HG02678 (cell line): Measurements from ENCODE around the gene BTK.

Experiments used
- ATAC-seq: cut with Tn5 transposase; IDR thresholded peaks from one replicate; pipeline ENCODE4 v1.9.1; 2021; ENCODE audit warnings: mild to moderate bottlenecking, moderate library complexity; ENCODE audit not compliant: unreplicated experiment

Gene BTK

DNA sequence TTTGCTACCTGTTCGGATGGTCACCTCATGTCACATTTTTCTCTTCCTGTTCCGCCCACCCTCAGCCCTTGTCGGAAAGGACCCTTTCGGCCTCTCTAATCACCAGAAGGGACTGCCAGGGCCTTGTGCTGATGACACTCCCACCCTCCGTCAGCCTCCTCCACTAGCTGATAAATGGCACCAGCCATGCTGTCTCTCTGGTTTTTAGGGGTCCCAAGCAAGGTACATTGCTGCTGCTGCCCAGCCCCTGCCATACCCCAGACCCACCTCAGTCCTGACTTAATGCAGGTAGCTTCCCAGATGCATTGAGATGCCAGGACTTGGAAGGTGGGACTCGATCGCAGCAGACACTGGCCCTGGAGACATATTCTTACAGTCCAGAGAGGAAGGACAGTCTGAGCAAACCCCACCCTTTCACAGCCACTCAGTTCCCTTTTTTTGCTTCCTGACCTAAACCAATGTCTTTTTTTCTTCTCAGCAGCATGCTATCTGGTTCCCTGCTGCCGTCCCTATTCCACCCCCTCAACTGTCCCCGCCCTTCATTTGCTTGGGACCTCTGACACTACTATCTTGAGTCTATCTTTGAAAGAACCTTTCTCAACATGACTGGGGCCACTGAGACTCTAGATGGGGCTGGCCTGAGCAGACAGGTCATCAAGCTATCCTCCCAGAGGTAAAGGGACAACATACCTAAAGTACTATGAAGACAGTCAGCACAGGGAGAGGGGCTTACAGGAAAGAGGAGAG, at the start of gene BTK:
TSS of gene BTK (minus strand) at position 397 of the 747 bp plus-strand sequence. CDS start 10,907 bp downstream, outside the sequence.
- peak; percentile 63 for ATAC-seq

DNA sequence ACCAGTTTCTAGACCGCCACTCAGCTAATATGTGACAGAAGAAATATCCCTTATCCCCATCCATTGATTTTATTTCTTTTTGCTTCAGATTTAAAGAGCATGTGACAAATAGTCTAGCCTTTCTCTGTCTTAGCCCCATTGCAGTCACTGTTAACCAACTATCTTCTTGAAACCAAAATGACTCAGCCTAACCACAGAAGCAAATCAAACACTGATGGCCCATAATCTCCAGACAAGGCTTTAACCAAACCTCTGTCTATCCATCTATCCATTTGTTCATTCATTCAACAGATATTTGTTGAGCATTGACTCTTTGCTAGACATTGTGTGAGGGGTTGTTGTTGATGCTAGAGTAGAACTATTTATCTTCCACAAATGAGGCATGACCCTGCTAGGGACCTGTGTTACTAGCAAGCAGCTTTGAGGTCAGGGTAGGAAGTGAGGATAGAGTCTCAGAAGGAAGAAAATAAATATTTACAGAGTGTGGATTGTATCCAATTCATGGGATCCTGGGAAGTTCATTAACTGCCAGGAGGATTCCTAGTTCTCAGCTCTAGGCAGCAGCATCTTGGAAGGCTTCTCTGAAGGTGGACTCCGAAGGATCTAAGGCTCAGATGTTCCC, 44.6 kb upstream of the BTK start:
- peak; percentile 91 for ATAC-seq

DNA sequence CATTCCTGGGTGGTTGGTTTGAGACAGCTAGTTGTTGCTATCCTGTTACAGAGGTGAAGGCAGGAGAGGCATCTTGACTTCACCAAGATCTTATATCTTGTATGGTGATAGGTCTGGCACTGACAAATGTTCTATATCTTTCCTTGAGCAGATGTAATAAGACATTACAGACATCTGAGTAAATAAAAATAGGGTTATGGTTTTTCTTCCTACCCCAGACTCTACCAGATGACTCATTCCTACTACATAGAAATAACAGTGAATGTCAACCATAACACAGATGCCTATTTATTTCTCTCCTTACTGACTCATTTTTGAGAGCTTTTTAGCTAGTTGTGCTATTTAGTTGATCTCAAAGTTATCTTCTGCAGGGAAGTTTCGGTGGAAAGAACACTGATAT, 43.9 kb upstream of the BTK start:
- ATAC-seq = peak; percentile 40

DNA sequence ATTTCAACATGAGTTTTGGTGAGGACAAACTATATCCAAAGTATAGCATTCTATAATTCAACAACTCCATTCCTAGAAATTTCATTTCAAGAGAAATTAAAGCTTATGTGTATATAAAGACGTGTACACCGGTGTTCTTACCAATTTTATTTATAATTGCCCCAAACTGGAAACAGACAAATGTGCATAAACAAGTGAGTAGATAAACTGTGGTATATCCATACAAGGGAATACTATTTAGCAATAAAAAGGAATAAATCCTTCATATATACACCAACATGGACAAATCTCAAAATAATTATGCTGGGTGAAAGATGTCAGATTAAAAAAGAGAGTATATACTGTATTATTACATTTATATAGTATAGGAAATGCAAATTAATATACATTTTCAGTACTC, 42.0 kb upstream of the BTK start:
- ATAC-seq = no peak

DNA sequence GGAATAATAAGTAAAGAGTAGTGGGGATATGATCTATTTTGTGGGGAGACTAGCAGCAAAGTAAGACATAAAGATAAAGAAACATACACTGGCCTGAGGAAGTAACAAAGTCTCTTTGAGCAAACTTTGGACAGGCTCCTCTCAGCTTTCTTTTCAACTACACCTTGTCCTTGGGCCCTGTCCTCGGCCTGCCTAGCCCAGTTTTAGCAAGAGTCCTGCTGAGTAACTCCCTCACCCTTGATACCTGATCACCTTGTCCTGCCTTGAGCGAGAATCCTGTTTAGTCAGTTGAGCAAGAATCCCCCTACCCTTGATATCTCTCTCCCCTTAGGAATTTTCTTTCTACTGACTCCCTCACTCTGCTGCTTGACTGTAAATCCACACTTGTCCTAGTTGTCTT, 33.5 kb upstream of the BTK start:
- ATAC-seq = no peak

DNA sequence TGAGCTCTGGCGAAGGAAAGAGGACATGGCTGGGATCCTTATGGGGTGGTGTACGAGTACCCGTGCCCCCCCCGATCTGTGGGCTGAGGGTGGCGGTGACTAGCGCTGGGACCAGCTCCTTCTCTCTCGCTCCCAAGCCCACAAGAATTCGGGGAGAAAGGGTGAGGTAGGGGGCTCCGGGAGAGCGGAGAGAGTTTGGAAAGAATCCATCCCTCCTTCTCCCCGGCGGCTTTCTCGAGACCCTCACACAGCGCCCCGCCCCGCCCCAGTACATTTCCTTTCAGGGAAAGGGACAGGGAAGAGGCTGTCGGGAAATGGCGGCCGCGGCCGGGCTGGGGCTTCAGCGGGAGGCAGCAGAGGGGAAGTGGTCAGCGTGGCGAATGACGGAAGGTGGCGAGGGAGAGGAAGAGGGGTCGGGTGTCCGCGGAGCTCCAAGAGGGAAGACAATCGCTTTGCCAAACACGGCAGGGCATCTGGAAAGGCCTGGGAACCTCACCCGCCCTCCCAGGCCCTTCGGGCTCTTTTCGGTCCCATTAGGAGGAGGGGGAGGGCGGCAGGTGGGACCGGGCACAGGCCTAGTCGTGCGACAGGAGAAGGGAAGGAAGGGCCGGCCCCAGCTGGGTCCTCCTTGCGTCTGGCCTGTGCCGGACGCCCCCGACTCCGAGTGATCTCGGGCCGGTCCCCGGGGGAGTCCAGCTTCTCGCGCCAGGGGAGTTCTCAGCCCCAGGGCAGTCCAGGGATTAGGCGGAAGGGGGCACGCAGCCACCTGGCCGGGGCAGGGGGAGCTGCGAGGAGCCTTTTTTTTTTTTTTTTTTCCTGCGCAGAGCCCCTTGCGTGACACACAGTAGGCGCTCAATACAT, 32.2 kb upstream of the BTK start:
- peak; percentile 60 for ATAC-seq

DNA sequence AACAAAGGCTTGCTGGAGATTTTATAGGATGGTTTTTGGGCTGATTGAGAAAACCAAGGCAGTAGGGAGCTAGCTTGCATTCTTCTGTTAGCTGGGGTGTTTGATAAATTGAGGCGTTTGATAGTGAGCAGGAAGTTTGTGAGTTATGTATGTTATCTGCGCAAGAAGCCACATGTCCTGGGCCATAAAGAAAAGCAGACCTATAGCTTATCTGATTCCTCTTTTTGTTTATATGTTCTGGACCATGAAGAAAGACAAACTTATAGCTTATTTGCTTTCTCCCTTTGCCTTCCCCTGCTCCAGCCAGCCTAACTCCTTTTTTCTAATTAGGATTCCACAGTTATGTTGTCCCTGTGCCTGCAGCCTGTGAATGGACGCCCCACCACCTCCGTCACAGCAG, 31.2 kb upstream of the BTK start:
- no peak for ATAC-seq

DNA sequence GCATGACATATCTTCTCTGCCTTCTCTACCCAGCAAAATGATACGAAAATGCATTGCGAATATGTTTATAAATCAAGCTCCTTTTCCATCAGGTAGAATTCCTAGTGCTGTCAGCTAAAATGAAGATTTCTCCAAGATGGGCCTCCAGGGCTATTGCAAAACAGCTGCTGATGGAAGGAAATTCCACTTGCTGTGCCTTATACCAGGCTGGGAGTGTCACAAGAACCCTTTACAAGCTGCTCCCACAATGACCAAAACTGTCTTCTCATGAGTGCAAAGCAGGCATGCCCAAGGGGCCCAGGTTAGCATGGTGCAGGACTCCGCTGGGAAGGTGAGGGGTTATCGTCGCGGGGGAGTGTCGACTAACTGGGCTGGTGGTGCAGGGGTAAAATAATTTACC, 30.7 kb upstream of the BTK start:
- ATAC-seq = no peak

DNA sequence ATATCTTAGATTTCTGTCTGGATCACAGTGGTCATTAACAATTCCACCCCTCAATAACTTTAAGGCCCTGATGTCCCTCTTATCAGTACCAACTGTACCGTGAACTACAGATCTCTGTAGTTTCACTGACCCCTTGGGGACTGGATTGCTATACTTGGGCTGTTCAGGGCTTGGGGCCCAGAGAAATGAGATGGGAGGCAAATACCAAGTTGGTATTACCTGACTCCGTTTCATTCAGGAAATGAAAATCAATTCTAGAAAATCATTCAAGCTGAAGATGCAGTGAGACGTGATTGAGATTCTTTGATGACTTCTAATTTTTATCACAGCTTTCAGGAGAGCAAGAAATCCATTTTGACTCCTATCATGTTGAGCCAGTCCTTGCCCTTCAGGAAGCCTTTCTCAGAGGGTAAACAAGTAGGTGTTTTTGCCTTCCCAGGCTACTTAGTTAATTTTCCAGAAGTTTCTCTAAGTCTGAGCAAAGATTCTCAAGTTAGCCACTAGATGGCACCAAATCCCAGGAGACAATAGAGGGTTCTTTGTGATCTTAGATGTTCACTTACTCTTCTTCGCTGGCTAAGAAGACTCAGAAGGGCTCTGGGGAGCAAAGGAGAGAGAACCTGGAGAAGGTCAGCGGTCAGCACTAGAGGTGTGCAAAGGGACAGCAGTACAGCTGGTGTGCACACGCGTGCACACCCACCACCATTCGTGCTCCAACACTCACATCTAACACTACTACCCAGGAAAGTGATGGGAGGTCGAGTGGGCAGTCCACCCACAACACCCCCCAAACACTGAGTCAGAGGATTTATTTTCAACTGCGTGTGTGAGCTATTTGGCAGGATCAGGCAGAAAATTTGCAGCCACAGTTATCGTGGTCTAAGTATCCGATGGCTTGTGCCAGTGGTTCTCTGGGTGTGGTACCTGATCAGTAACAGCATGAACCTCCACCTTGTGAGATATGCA, 29.5 kb upstream of the BTK start:
- peak; percentile 51 for ATAC-seq

DNA sequence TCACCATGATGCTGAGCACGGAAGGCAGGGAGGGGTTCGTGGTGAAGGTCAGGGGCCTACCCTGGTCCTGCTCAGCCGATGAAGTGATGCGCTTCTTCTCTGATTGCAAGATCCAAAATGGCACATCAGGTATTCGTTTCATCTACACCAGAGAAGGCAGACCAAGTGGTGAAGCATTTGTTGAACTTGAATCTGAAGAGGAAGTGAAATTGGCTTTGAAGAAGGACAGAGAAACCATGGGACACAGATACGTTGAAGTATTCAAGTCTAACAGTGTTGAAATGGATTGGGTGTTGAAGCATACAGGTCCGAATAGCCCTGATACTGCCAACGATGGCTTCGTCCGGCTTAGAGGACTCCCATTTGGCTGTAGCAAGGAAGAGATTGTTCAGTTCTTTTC, 26.0 kb upstream of the BTK start:
- ATAC-seq = no peak

DNA sequence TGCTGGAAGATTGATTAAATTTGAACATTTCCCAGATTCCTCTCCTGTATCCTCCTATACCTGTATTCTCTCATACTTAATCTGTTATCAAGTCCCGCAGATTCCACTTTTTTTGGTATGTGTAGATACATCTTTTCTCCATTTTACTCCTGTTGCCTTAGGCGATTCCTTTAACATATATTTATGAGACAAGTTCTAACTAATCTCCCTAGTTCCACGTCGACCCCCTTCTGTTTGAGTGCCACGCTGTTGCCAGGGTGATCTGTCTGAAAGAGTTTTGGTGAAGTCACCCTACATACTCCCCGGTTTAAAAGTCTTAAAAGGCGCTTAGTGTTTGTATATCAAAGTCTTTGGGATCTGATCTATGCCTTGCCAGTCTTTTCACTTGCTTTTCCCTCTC, 24.5 kb upstream of the BTK start:
- no peak for ATAC-seq

DNA sequence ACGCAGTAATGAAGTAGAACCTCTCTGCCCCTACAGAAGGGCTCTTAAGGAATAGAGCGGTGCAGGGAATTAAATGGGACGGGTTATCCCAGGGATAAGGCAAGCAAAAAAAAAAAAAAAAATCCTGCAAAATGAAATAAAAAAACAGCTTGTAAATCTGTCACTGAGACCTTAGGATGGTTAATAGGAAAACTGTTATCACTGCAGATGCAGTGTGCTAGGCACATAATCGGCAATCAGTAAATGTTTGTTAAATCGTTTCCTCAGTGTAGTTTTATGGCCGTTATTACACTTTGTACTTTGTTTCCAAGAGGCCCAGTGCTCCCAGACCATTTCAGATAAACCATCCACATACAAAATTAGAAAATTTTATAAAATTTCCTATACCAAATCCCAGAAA, 23.1 kb upstream of the BTK start:
- ATAC-seq = no peak

DNA sequence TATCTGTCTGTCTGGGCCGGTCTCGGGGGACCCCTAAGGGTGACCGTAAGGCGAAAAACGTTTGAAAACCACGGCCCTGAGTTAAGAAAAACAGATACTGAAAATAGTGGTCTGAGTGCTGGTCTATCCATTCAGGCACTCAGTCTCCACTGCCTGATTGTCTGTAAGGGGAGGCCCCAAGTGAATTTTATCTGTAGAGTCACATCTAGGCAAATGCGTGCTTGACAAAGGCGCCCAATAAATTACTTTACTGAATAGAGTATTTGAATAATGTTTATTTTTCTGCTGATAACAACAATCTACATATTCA, 22.5 kb upstream of the BTK start:
- ATAC-seq = peak; percentile 28

DNA sequence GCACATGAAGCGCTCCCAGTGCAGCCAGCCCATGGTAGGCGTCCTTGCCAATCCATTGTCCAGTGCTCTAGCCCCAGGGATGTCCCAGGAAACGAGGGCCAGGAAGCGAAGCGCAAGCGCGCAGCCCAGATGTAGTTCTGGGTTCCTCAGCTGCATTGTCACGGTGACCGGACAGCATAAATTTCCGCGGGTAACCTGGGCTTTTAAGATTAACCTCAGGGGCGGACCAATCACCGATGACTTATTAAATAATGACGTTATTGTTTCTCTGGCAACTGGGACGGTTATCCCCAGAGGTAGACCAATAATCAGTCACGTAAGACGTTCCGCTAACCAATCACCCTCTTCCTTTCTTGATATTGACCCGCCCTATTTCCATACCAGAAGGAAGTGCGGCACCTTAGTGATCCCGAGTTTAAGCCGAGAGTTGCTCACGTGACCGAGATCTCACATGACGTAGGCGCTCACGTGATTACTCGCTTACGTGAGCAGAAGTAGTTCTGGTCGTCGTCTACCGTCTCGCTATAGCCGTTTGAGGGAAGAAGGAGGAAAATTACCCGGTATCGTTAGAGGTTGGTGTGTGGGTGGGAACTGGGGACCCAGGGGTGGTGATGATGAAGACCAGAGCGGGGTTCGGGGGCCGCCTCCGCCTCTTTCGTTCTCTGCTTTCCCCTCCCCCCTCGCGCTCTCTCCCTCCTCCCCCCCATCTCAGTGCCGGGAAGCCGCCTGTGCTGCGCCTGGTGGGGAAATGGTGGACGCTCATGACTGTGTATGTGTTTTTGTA, 21.9 kb upstream of the BTK start, which contains the start of the genes GLA and HNRNPH2:
TSS of gene GLA (minus strand) at position 178 of the 784 bp plus-strand sequence. CDS start at position 156, 22 bp downstream.
TSS of gene HNRNPH2 (plus strand) at position 475 of the 784 bp plus-strand sequence. CDS start 3,767 bp downstream, outside the sequence.
- ATAC-seq = peak; percentile 94

DNA sequence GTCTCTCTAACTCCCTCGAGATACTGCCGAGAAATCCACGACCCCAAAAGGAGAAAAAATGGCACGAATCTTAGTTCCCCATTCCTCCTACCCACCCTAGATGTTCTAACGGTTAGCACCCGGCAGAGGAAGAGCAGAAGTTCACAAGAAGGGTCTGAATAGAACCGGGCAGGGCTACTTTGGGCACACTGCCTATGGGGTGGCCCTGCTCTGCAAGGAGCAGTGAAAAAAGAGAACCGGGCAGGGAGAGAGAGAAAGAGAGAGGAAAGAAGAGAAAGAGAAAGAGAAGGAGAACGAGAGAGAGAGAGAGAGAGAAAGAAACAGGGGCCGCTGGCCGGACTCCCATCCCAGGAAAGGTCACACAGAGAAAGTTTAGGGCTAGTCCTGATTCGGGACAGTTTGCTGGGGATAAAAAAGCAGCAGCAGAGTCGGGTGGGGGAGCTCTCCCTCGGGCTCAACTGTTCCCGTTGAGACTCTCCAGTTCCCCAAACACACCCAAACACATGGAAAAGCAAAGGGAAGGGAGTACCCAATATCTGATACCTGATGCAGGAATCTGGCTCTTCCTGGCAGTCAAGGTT, 21.3 kb upstream of the BTK start:
- no peak for ATAC-seq

DNA sequence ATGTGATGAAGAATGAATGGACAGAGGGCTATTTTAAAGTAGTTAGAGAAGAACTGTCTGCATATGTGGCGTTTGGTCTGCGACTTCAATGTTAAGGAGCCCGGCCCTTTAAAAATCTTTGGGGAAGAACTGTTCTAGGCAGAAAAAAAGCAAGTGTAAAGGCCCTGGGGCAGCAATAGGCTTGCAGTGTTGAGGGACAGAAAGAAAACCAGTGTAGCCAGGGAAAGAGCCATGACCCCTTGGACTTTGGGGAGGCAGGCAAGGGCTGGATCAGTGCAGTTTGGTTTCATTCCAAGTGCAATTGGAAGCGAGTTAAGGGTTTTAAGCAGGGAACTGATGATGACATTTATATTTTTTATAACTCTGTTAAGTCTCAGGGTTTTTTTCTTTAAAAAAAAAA, 13.8 kb upstream of the BTK start:
- no peak for ATAC-seq

DNA sequence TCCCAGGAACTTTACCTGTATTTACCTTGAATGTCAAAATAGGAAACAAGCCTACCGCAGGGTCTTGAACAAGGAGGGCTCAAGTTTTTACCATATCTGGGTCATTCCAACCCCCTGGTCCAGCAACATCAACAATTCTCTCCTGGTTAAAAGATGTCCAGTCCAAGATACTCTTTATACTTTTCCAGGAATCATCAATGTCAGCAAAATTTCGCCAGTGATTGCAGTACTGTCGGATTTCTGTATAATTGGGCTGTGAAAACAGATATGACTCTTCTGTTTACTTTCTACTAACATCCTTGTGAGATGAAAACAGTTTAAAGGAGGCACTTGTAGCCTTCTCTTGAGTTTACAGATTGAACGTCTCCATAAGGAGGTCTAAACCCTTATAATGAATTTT, 12.7 kb upstream of the BTK start:
- no peak for ATAC-seq

DNA sequence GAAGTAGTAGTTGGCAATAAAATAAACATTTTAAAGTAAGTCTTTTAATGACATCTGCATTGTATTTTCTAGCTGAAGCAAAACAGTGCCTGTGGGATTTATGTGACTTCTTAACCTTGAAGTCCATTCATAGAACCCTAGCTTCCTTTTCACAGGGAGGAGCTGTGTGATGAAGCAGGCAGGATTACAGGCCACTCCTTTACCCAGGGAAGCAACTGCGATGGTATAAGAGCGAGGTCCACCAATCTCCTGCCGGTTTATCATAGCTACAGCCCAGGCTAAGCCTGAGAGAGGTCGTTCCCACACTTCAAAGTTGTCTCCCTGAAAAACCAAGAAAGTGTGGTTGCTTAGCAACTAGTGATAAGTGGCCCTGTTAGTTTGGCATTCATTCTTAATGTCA, 11.8 kb upstream of the BTK start:
- no peak for ATAC-seq

DNA sequence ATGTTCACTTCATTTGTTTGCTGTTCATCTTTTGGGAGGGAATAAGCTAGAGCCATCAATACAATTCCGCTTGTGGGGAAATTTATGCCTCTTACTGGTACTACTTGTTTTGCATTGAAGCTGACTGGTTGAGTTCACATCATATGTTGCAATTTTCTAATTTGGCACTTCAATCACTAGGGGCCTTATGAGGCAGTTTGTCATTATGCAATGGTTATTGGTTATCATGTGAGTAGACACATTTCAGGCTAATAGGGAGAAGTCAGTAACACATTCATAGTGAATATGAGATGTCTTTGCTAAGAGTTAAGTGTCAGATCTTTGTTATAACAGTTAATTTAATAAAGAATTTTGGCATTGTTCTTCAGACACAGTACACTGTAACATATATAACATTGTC, 9.8 kb upstream of the BTK start:
- ATAC-seq = no peak
